GM20000 (cell line): Measurements from ENCODE around the gene CCDC3.
"Not testable (repeated sequence)": the region's sequence is repeated elsewhere in the genome, so short reads cannot be mapped to it uniquely, and the experiment has no call there.

Experiments used
- DNase-seq: peaks from one replicate; pipeline ENCODE4 v3.0.0; 2012; ENCODE audit warnings: low spot score
- CTCF ChIP-seq: IDR thresholded peaks from 2 replicates; pipeline ENCODE4 v1.5.1; 2012; ENCODE audit warnings: mild to moderate bottlenecking, control low read depth; ENCODE audit errors: extremely low read depth, missing control alignments

The CCDC3 gene

DNA sequence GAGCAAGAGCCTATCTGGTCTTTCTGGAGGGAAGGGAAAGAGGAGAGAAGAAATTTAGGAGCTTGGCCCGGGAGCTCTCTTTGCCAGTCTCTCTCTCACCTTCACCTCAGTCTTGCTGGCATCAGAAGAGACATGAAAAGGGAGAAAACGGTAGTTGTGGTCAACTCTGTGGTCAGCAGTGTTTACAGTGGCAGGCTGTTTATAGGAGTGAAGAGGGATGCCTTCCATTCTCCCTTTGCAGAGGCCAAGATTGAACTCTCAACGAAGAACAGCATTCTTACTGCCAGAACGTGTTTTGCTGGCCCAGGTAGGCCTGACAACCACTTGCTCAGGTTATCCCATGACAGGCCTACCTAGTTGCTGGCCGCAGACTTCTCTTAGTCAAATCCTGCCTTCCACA, 133.3 kb downstream of the CCDC3 start:
- no peak for DNase-seq

DNA sequence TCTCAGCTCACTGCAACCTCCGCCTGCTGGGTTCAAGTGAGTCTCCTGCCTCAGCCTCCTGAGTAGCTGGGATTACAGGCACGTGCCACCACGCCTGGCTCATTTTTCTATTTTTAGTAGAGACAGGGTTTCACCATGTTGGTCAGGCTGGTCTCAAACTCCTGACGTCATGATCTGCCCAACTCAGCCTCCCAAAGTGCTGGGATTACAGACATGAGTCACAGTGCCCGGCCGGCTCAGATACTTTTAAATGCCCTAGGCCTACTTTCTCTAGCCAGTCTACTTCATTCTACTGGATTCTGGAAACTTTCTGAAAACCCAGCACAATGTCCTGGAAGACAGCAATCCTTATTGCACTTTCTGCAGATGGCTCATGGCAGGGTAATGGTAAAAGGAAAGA, 136.0 kb downstream of the CCDC3 start:
- DNase-seq, result not testable (repeated sequence)

More for the DNA sequence above, 133.3 kb downstream of the CCDC3 start:
- no peak for TF ChIP-seq CTCF

GRCh38 chr10:12862459-12862858, 139.1 kb downstream of the CCDC3 start:
- TF ChIP-seq CTCF, result no peak
- no peak for DNase-seq

- TF ChIP-seq CTCF, result no peak
- DNase-seq, result no peak
Measured at GRCh38 chr10:12854988-12855387, 146.5 kb downstream of the CCDC3 start.

DNA sequence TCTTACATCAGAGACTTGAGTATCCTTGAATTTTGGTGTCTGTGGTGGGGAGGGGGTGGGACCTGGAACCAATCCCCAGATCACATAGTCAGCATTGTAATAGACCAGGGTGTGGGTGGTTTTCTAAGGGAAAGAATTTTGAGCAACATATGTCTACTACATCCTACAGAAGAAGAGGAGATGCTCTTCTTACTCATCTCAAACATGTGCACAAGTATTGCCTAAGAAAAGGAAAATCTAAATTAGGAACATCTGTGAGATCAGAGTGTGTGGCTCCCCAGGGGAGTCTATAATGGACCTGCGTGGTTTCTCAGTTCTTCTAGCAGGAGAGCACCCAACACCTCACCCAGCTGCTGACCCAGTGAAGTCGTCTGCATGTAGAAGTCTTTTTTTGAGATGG, 148.8 kb downstream of the CCDC3 start:
- no peak for DNase-seq
- no peak for TF ChIP-seq CTCF

GRCh38 chr10:12849319-12850181, 152.0 kb downstream of the CCDC3 start:
- no peak for TF ChIP-seq CTCF
- no peak for DNase-seq

- DNase-seq, result no peak
- no peak for TF ChIP-seq CTCF
Measured at GRCh38 chr10:12848439-12849173, 152.9 kb downstream of the CCDC3 start.
